LNCaP clone FGC (cell line): Measurements from ENCODE around the gene WDR5.

Source experiments
- DNase-seq: peaks from one replicate; pipeline ENCODE4 v3.0.0-alpha.2; 2011; ENCODE audit warnings: low read depth
- H3K4me3 ChIP-seq: 2 replicates; pipeline ENCODE4 v1.5.1; 2011; ENCODE audit warnings: mild to moderate bottlenecking, low read depth, low read length, control low read depth
- TF ChIP-seq, protein P1 (sequence below): IDR thresholded peaks from 2 replicates; pipeline ENCODE4 v1.5.1; 2012; ENCODE audit warnings: mild to moderate bottlenecking; ENCODE audit not compliant: control insufficient read depth, insufficient read depth; ENCODE audit errors: extremely low read depth

Gene WDR5

DNA sequence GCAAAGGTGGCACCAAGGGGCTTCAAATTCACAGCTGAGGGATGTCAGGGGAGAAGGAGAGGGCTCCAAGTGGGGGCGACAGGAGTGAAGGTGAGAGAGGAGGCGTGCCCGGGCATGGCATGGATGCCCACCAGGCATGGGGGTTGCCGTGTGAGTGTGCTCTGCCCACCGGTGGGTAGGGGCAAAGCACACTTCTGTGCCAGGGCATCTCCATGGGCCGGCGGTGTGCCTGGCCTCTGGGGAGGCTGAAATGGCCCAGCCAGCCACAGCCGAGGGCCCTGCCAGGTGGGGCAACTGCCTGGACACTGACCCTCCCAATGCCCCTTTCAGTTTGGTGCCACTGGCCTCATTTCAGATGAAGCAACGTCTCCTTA lies 42.5 kb downstream of the WDR5 start:
- TF ChIP-seq, protein P1, sequence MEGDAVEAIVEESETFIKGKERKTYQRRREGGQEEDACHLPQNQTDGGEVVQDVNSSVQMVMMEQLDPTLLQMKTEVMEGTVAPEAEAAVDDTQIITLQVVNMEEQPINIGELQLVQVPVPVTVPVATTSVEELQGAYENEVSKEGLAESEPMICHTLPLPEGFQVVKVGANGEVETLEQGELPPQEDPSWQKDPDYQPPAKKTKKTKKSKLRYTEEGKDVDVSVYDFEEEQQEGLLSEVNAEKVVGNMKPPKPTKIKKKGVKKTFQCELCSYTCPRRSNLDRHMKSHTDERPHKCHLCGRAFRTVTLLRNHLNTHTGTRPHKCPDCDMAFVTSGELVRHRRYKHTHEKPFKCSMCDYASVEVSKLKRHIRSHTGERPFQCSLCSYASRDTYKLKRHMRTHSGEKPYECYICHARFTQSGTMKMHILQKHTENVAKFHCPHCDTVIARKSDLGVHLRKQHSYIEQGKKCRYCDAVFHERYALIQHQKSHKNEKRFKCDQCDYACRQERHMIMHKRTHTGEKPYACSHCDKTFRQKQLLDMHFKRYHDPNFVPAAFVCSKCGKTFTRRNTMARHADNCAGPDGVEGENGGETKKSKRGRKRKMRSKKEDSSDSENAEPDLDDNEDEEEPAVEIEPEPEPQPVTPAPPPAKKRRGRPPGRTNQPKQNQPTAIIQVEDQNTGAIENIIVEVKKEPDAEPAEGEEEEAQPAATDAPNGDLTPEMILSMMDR = no peak
- no peak for DNase-seq
- H3K4me3 ChIP-seq = no peak overlapping the region

DNA sequence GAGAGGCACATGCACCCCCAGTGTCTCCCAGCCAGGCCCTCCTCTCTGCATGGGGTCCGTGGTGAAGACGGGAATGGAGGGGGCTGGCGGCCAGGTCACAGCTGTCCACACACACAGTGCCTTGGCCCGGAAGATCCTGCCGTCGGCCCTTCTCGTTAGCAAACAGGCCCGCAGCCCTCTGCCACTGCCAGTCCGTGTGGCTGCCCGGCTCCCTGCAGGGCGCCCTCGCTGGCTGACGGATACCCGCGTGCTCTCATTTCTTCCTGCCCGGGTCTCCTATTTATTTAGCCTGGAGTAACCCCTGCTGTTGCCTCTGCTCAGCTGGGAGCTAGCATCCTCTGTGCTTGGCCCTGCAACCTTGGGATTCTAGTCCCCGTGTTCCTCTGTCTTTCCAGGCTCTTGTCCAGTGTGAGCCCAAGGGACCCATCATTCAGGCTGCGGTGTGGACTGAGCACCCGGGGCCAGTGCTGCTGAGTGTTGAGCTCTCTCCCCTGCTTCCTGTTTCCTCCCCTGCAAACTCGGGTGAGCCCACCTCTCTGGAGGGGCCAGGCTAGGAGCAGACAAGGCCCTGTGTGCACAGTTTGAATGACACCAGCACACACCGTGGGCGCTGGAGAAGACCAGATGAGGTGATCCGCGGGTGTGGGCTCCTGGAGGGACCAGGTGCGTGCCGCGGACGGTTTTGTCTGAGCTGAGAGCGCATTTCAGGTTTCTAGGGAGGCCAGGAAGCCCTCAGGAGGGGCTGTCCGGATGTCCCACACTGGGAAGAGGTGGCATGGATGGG lies 43.1 kb downstream of the WDR5 start:
- H3K4me3 ChIP-seq = no peak overlapping the region
- DNase-seq = no peak
- TF ChIP-seq, protein P1 = no peak

DNA sequence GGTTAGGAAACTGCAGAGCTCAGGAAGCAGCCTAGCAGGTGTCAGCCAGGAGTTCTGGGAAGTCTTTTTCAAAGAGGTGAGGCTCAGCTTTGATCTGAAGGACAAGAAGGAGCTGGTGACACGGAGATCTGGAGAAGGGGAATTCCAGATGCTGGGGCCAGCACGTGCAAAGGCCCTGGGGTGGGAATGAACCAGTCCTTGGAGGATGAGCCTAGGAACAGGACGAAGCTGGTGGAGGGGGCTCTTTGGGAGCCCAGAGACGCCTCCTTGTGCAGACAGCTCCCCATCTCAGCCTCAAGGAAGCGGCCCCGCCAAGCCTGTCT lies 43.7 kb downstream of the WDR5 start:
- TF ChIP-seq, protein P1 = no peak

DNA sequence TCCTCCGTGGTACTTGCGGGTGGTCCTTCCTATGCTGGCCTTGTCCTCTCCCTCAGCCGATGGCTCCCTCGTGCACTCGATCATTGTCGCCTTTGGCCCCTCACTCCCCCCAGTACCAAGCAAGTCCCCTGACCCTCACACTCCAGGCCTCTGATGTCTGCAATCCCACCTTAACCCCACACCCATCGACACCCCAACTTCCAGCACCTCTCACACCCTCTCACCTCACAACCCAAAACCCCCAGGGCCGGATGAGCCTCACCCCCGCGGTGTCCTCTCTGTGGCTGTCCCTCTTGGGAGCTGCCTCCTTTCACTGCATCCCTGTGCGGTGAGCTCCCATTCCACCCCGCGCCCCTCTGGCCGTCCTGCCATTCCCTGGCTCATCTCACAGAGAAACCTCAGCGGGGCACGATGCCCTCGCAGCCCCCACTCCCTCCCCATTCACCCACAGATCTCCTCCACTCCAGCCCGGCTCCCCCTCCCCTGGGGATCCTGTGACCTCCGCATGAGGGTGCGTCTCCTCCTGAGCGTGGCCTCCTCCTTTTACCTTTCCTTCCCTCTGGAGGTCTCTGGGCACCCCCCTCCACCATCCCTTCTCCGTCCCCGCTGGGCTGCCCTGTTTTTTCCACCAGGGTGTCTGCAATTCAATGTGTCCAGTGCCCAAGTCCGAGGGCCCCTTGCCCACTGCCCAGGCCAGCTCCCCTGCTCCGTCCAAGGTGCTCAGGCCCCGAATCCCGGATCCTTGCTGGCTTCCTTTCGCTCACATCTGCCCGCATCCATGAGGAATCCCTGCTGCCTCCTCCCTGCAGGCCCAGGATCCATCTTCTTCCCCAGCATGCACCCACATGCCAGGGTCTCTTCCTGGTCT lies 44.3 kb downstream of the WDR5 start:
- no peak overlapping the region for H3K4me3 ChIP-seq
- TF ChIP-seq, protein P1 = no peak
- no peak for DNase-seq

More for the DNA sequence above, 43.7 kb downstream of the WDR5 start:
- H3K4me3 ChIP-seq = no peak overlapping the region
- DNase-seq = no peak

DNA sequence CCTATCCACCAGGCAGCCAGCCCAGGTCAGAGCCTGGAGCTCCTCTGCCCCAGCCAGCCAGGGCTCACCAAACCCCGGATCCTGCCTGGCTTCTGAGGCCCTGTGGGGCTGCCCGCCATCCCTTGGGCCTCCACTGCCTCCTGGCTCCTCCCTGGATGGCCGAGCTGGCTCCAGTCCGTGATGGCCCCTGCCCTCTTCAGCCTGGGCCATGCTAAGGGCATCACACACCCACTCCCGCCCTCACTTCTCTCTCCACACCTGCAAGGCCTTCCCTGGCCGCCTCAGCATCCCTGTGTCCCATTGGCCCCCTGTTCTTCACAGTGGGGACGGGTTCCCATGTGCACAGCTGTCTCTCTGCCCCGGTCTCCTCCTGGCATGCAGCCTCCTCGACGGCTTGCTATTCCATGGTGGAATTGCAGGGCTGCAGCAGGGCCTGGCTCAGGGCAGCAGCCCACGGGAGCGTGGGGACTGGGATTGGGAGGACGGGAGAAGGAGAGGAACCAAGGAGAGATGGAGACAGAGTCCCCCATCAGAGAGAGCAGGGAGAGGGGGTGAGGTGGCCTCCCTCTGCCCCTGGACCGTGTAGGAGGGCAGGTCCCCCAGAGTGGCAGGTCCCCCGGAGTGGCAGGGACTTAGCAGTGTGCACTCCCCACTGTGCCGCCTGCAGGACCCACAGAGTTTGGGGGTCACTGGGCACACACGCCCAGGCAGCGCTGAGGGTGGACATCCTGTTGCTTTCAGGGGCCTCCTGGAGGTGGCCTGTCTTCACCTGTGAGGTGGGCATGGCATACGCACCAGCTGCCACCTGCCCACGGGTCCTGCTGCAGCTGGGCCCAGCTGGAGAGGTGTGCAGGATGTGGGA lies 45.1 kb downstream of the WDR5 start:
- DNase-seq = no peak
- TF ChIP-seq, protein P1 = no peak
- H3K4me3 ChIP-seq = no peak overlapping the region

DNA sequence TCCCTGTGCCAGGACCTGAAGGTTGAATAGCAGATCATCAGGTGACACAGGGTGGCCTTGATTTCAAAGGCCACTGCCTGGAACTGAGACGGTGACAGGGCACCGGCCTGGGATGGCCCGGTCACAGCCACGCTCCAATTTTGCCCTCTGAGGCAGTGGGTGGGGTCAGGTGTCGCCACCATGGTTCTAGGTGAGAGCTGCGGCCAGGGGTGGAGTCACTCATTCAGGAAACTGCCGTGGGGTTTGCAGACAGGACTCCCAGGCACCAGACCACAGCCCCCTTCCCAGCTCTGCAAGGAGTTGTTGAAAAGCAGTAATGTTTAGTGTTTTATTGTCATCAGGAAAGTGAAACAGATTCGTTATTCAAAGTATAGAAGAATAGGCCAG lies 45.8 kb downstream of the WDR5 start:
- DNase-seq = no peak
- TF ChIP-seq, protein P1 = no peak
- H3K4me3 ChIP-seq = no peak overlapping the region
